GM18858 (cell line): ENCODE data around the gene VPS72.
"Not testable (repeated sequence)": the region's sequence is repeated elsewhere in the genome, so short reads cannot be mapped to it uniquely, and the experiment has no call there.

Experiments used
- ATAC-seq: cut with Tn5 transposase; IDR thresholded peaks from one replicate; pipeline ENCODE4 v1.9.1; 2021; ENCODE audit not compliant: unreplicated experiment

The VPS72 gene, protein sequence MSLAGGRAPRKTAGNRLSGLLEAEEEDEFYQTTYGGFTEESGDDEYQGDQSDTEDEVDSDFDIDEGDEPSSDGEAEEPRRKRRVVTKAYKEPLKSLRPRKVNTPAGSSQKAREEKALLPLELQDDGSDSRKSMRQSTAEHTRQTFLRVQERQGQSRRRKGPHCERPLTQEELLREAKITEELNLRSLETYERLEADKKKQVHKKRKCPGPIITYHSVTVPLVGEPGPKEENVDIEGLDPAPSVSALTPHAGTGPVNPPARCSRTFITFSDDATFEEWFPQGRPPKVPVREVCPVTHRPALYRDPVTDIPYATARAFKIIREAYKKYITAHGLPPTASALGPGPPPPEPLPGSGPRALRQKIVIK

DNA sequence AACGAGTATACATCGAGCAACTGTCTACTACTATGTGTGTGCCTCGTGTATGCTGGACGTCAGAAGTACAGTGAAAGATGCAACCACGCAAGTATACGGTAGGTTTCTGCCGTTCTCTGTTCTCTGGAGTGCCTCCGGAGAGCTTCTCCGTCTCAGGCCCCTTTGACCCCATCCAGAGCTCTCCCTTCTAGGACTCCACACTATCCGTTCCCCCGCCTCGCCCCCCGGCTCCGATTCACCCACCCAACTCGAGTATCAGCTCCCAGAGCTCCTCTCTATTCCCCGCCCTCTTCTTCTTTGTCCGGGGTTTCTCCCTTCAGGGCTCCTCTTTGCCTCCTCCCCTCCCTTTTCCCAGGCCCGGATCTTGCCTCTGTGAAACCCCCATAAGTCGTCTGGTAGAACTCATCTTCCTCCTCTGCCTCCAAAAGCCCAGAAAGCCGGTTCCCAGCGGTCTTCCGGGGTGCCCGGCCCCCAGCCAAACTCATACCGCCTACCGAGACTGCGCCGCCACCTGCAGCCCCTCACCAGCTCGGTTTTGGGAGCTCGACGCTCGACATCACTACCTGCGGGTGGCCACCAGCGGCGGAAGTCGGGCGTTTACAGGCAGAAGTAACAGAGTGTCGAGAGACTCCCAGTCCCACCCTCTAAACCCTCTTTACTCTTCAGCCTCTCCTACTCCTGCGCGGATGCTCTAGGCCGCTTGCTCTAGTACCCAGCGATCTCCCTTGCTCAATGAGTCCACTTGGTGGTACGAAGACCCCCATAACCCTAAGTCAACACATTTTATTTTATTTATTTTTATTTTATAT is at the start of gene VPS72:
VPS72 (minus strand) TSS at position 561 of the 809 bp plus-strand sequence; CDS start at position 485, 76 bp downstream.
- peak; percentile 65 for ATAC-seq

- no peak for ATAC-seq
Measured at GRCh38 chr1:151238467-151238739, 48.4 kb upstream of the VPS72 start.

GRCh38 chr1:151237678-151238466 is 47.9 kb upstream of the VPS72 start:
- no peak for ATAC-seq

DNA sequence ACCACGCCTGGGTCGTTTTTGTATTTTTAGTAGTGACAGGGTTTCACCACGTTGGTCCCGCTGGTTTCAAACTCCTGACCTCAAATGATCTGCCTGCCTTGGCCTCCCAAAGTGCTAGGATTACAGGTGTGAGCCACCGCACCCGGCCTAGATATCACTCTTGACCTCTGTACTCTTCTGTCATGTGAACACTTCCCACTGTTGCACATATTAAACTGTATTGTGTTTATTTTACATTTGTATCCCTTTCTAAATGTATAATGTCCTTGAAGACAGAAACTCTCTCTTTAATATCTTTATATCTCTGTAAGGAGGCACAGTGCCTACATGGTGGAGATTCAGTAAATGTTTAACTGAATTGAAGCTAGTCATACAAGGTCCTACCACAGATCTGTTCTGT is 45.2 kb upstream of the VPS72 start:
- ATAC-seq: no peak

DNA sequence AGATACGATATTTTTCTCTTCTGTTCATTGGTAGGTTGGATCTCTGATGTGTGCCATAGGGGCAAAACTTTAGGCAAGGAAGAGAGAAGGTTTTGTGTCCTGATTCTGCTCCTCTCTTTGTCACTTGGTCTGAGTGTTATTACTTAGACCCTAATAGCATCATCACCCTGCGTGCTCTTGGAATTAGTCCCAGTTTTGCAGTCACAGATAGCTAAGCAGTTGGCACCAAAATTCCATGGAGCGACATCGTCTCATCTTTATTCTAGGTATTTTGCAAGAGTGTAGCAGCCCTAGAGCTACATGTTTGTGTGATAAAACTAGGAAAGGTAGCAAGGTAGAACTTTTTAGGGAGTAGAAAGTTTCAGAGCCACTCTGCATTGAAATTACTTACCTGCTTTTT is 32.1 kb upstream of the VPS72 start:
- ATAC-seq: no peak

GRCh38 chr1:151221616-151222015 is 31.6 kb upstream of the VPS72 start:
- no peak for ATAC-seq

DNA sequence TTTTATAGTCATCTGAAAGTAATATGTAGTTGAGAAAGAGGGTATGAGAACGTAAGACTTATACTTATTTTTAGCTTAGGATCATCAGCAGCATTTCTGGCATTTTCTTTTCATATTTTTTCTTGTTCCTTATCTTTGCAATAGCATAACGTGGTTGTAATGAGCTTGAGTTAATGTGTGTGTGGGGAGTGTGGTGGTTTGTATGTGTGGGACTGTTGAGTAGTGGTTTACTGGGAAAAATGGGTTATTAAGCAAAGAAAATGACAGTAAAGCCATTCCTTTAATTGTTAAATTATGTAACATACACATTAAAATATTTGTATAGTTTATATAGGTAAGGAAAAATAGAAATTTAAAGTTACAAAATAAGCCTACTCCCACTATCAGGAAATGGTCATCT is 23.6 kb upstream of the VPS72 start:
- no peak for ATAC-seq

GRCh38 chr1:151211972-151212705 is 22.1 kb upstream of the VPS72 start:
- no peak for ATAC-seq

- no peak for ATAC-seq
Measured at GRCh38 chr1:151210830-151211229, 20.8 kb upstream of the VPS72 start.

DNA sequence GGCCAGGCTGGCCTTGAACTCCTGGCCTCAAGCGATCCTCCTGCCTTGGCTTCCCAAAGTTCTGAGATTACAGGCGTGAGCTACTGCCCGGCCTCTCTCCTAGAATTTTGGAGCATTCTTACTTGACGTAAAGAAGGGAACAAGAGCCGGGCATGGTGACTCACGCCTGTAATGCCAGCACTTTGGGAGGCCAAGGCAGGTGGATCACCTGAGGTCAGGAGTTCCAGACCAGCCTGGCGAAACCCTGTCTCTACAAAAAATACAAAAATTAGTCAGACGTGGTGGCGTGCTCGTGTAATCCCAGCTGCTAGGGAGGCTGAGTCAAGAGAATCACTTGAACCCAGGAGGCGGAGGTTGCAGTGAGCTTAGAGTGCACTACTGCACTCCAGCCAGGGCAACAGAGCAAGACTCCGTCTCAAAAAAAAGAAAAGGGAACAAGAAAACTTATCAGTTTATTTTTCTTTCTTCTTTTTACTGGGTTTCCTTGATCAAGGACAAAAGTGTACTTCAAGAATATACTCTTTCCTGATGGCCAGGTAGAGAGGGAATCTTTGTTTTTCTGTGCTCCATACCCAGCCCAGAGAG is 15.5 kb upstream of the VPS72 start:
- ATAC-seq: not testable (repeated sequence)

GRCh38 chr1:151199873-151200581 is 10.0 kb upstream of the VPS72 start:
- no peak for ATAC-seq

GRCh38 chr1:151198254-151199127 is 8.5 kb upstream of the VPS72 start, which contains the start of gene PIP5K1A:
PIP5K1A (plus strand) TSS chr1:151198552; CDS start chr1:151198997, 445 bp downstream.
- ATAC-seq: peak; percentile 66

GRCh38 chr1:151197863-151198253 is 7.9 kb upstream of the VPS72 start:
- ATAC-seq: no peak

- no peak for ATAC-seq
Measured at GRCh38 chr1:151196292-151196800, 6.3 kb upstream of the VPS72 start.

- not testable (repeated sequence) for ATAC-seq
Measured at GRCh38 chr1:151194894-151195594, 5.0 kb upstream of the VPS72 start.

DNA sequence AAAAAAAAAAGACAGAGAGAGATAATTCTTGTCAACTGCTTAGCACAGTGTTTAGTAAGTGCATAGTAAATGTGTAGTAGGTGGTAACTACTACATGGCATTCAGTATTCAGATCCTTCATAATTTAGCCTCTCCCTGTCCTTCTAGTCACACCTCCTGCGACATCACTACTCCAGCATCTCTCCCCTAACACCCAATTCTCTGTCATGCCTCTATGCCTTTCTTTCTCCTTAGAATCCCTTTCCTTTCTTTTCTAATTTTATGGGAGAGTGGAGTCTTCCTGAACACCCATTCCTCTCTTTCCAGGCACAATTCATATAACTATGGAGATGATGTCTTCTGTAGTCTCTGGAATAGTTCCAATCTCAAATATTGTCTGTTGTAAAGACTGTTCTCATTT is 3.9 kb upstream of the VPS72 start:
- ATAC-seq: no peak

DNA sequence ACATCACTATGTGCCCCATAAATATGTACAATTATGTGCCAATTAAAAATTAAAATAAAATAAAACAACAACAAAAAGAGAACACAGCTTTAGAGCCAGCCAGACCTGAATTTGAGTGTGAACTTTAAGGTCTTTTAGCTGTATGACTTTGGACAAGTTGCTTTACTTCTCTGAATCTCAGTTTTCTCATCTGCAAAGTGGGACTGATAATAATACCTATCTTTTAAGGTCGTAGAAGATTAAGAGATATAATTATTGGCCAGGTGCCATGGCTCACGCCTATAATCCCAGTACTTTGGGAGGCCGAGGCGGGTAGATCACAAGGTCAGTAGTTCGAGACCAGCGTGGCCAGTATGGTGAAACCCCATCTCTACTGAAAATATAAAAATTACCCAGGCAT is 3.3 kb upstream of the VPS72 start:
- no peak for ATAC-seq

GRCh38 chr1:151192047-151192446 is 2.0 kb upstream of the VPS72 start:
- no peak for ATAC-seq
